Ovary (tissue), 3 donors: ENCODE results near the gene FAM24B.

Experiments used
- POLR2A ChIP-seq: fragments of 450-650 bp; IDR thresholded peaks from one replicate; pipeline ENCODE4 v1.6.1; 2017; ENCODE audit warnings: antibody characterized with exemption, mild to moderate bottlenecking, moderate library complexity
- TF ChIP-seq, protein P1 (sequence below), 3 donors: fragments of 450-650 bp in 2 of 3; fragments of 200-600 bp in 1 of 3; IDR thresholded peaks; one replicate each; pipeline versions ENCODE4 v1.5.1 to v1.8.0; 2016 to 2022; ENCODE audit warnings: antibody characterized with exemption in 3 of 3, mild to moderate bottlenecking in 1 of 3
- donor health status: DM: no; HTN: no; CAD: no.

DNA sequence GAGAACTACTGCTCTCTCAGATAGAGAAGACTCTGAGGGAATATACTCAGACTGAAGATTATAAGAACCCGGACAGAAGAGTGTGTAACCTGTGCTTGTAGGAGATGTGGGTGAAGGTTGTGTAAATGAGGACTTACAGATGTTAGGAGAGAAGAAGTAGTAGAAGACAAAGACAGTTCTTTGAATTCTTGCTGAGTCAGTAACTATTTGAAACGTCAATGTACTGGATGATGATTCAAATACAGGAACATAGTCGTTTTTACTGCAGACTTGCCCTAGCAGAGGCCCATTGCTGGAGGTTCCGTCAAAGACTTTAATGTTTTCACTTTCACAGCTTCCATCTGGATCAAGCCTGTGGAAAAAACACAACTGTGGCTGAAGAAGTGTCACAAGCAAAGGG is 40.5 kb downstream of the FAM24B start:
- TF ChIP-seq, protein P1, sequence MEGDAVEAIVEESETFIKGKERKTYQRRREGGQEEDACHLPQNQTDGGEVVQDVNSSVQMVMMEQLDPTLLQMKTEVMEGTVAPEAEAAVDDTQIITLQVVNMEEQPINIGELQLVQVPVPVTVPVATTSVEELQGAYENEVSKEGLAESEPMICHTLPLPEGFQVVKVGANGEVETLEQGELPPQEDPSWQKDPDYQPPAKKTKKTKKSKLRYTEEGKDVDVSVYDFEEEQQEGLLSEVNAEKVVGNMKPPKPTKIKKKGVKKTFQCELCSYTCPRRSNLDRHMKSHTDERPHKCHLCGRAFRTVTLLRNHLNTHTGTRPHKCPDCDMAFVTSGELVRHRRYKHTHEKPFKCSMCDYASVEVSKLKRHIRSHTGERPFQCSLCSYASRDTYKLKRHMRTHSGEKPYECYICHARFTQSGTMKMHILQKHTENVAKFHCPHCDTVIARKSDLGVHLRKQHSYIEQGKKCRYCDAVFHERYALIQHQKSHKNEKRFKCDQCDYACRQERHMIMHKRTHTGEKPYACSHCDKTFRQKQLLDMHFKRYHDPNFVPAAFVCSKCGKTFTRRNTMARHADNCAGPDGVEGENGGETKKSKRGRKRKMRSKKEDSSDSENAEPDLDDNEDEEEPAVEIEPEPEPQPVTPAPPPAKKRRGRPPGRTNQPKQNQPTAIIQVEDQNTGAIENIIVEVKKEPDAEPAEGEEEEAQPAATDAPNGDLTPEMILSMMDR (IDR thresholded peaks at IDR 0.05): no peak
- TF ChIP-seq POLR2A: no peak
